NCI-H1417 (cell line): ENCODE data around the gene SMU1.
A peak's percentile ranks its signal among the peaks of the same experiment; 100 is the strongest.

Experiments used
- DNase-seq, 3 experiments: peaks; one replicate each; lab custom pipeline; 2025; lab: John Stamatoyannopoulos, UW

Gene SMU1

GRCh38 chr9:33076046-33077004 lies at the start of gene SMU1:
Gene SMU1, minus strand, starts transcription at chr9:33076674. Its CDS starts 66 bp downstream, at chr9:33076608.
- DNase-seq = peak; percentile 87 to 95 (median 91)

GRCh38 chr9:33125461-33125860 lies 49.0 kb upstream of the SMU1 start:
- DNase-seq = no peak

GRCh38 chr9:33124751-33125381 lies 48.4 kb upstream of the SMU1 start:
- DNase-seq = no peak

- no peak for DNase-seq
These were observed 47.6 kb upstream of the SMU1 start for GRCh38 chr9:33124046-33124445.

GRCh38 chr9:33123407-33124031 lies 47.0 kb upstream of the SMU1 start:
- no peak for DNase-seq

- DNase-seq = no peak
These were observed 44.1 kb upstream of the SMU1 start for GRCh38 chr9:33120620-33121019.

- no peak for DNase-seq
These were observed 41.3 kb upstream of the SMU1 start for GRCh38 chr9:33117796-33118195.

GRCh38 chr9:33117306-33117705 lies 40.8 kb upstream of the SMU1 start:
- DNase-seq = no peak

GRCh38 chr9:33116860-33117259 lies 40.4 kb upstream of the SMU1 start:
- no peak for DNase-seq

GRCh38 chr9:33114746-33115145 lies 38.3 kb upstream of the SMU1 start:
- DNase-seq = no peak

GRCh38 chr9:33113799-33114547 lies 37.5 kb upstream of the SMU1 start:
- DNase-seq = no peak

GRCh38 chr9:33112094-33112493 lies 35.6 kb upstream of the SMU1 start:
- no peak for DNase-seq

- DNase-seq = no peak
These were observed 35.2 kb upstream of the SMU1 start for GRCh38 chr9:33111631-33112030.

GRCh38 chr9:33110686-33111085 lies 34.2 kb upstream of the SMU1 start:
- no peak for DNase-seq

GRCh38 chr9:33109850-33110595 lies 33.5 kb upstream of the SMU1 start:
- no peak for DNase-seq

GRCh38 chr9:33109097-33109496 lies 32.6 kb upstream of the SMU1 start:
- DNase-seq = no peak

- DNase-seq = no peak
These were observed 32.0 kb upstream of the SMU1 start for GRCh38 chr9:33108472-33108871.

- no peak for DNase-seq
These were observed 31.3 kb upstream of the SMU1 start for GRCh38 chr9:33107762-33108161.

- DNase-seq = no peak
These were observed 30.6 kb upstream of the SMU1 start for GRCh38 chr9:33106827-33107621.

- DNase-seq = no peak
These were observed 29.9 kb upstream of the SMU1 start for GRCh38 chr9:33106372-33106771.

GRCh38 chr9:33105959-33106358 lies 29.5 kb upstream of the SMU1 start:
- DNase-seq = no peak
